ENCODE results near the gene C16orf54. TPM values are rescaled to one million over a fixed set of nuclear protein-coding genes. Genes with fewer than 3 reads are reported as not detected.
"Not testable (repeated sequence)": the region's sequence is repeated elsewhere in the genome, so short reads cannot be mapped to it uniquely, and the experiment has no call there.

Gene C16orf54
- total and polyA plus RNA-seq, 2 of the 4 experiments (the other 2 are of a cell fraction) = not detected

DNA sequence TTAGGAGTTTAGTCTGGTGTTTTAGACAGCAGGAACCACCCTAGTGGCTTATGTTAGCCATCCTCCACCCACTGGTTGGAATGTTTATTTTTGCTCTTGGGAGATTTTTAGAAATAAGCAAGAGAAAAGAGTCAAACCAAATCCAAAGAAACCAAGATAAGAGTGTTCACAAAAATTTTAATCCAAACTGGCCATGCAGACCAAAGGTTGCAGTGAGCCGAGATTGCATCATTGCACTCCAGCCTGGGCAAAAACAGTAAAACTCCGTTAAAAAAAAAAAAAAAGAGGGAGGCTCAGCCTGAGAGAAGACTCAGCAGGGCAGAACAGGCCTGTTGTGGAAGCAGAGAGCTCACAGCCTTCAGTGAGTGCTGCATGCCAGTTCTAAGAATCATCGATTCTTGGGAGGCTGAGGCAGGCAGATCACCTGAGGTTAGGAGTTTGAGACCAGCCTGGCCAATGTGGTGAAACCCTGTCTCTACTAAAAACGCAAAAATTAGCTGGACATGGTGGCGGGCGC is 12.2 kb upstream of the C16orf54 start:
- Histone ChIP-seq H3K79me1 (ENCODE audit: low read depth in 1 of 2, low read length in 2 of 2) (no peaks in the 10 kb centered on the region), H2BK120ac (ENCODE audit: low read depth, low read length) (no peak overlapping the region), H3K4ac (ENCODE audit: low read depth, low read length) (peak overlapping the region; percentile 4; the same call in 1 of the 2 replicates), H3K27me3 (ENCODE audit: control insufficient read depth, insufficient read depth, low read length) (peaks cover 1% of the 10 kb centered on the region), H3K18ac (ENCODE audit: low read depth, low read length) (no peak overlapping the region), H2AFZ (replicated peaks; ENCODE audit: low read length, poor library complexity) (no peak overlapping the region), H3K36me3 (ENCODE audit: control insufficient read depth, insufficient read depth, low read length) (no peaks in the 10 kb centered on the region), H3K14ac (replicated peaks; ENCODE audit: low read depth, low read length) (no peak overlapping the region), H3K9me1 (ENCODE audit: insufficient read depth, low read length) (no peaks in the 10 kb centered on the region), H3K56ac (ENCODE audit: extremely low read depth, insufficient read depth, low read length) (no peak overlapping the region), H3K9ac (ENCODE audit: low read depth, low read length) (no peak overlapping the region), H3K4me1 (ENCODE audit: control insufficient read depth, insufficient read depth, low read length) (no peaks in the 10 kb centered on the region; the same call in 1 of the 2 replicates), H3K27ac (ENCODE audit: insufficient read depth, low read length) (peak overlapping the region; percentile 23; the same call in 1 of the 2 replicates), H3K4me2 (ENCODE audit: low read depth, low read length) (no peak overlapping the region), H4K91ac (ENCODE audit: insufficient read depth, low read depth, low read length) (no peak overlapping the region), H4K8ac (ENCODE audit: low read depth in 2 of 2, low read length in 2 of 2) (peak overlapping the region in 1 of 2 experiments; percentile 20; a peak in 1 of 4 replicates), H3K23ac (ENCODE audit: low read depth, low read length) (no peak overlapping the region), H2BK15ac (ENCODE audit: low read depth, low read length) (no peak overlapping the region), H4K5ac (ENCODE audit: low read depth, low read length) (no peak overlapping the region; the same call in 1 of the 2 replicates), H2BK20ac (ENCODE audit: low read depth, low read length) (no peak overlapping the region), H4K20me1 (ENCODE audit: insufficient read depth, low read length) (no peaks in the 10 kb centered on the region), H2AK5ac (ENCODE audit: low read depth, low read length) (no peak overlapping the region), H2AK9ac (replicated peaks; ENCODE audit: low read depth, low read length, poor library complexity) (no peak overlapping the region), H3K4me3 (ENCODE audit: insufficient read depth, low read depth, low read length) (no peak overlapping the region), H2BK5ac (ENCODE audit: low read depth, low read length, poor library complexity, severe bottlenecking) (no peak overlapping the region), H3K9me3 (ENCODE audit: control insufficient read depth, insufficient read depth, low read length) (no peaks in the 10 kb centered on the region)
- WGBS, 2 experiments (ENCODE audit: extremely low coverage in 2 of 2, insufficient read length in 1 of 2) = 50% methylated on average over 2 of the region's 6 CpGs; no CpG with 5 or more reads in 1 of the 2 experiments
- ChIA-PET POLR2A (ENCODE audit: unreplicated experiment) (no interaction called here), CTCF (interaction anchor here (0.6 to 1.1 kb wide), 3 partner anchors 28 to 84 kb away, joined by 3 to 8 read pairs (median 3); no protein-coding TSS in a partner anchor)
- intact Hi-C loops (cut with micrococcal nuclease) (no loop called here), dilution Hi-C loops (cut with HindIII; ENCODE audit: low sequenced_read_pairs, unreplicated experiment) (no loop called here), in situ Hi-C loops (cut with MboI; ENCODE audit: low sequenced_read_pairs) (no loop called here)
- ATAC-seq (ENCODE audit: low read depth) = peak; percentile 89
- BruUV-seq (replicated peaks) = no TSS peak
- peak; percentile 77 for DNase-seq
- TF ChIP-seq CTCF (conservative IDR thresholded peaks at IDR 0.05; ENCODE audit: low read depth, low read length) (peak; percentile 38), CEBPB (IDR thresholded peaks at IDR 0.05; ENCODE audit: low read depth, low read length) (peak; percentile 94), ELK1 (IDR thresholded peaks at IDR 0.05; ENCODE audit: borderline replicate concordance, low read depth, low read length) (no peak)

- H4K20me1 ChIP-seq (ENCODE audit: insufficient read depth, low read length); BruUV-seq (replicated peaks); H3K23ac ChIP-seq (ENCODE audit: low read depth, low read length); H2AK5ac ChIP-seq (ENCODE audit: low read depth, low read length); H2BK120ac ChIP-seq (ENCODE audit: low read depth, low read length); H3K27ac ChIP-seq (ENCODE audit: insufficient read depth, low read length); H2BK5ac ChIP-seq (ENCODE audit: low read depth, low read length, poor library complexity, severe bottlenecking); H3K9me3 ChIP-seq (ENCODE audit: control insufficient read depth, insufficient read depth, low read length); ATAC-seq (ENCODE audit: low read depth); H2BK20ac ChIP-seq (ENCODE audit: low read depth, low read length); in situ Hi-C loops (cut with MboI; ENCODE audit: low sequenced_read_pairs); H3K4me1 ChIP-seq (ENCODE audit: control insufficient read depth, insufficient read depth, low read length); POLR2A ChIA-PET (ENCODE audit: unreplicated experiment); H3K9me1 ChIP-seq (ENCODE audit: insufficient read depth, low read length); intact Hi-C loops (cut with micrococcal nuclease); H2AK9ac ChIP-seq (replicated peaks; ENCODE audit: low read depth, low read length, poor library complexity); dilution Hi-C loops (cut with HindIII; ENCODE audit: low sequenced_read_pairs, unreplicated experiment); DNase-seq; H3K4me2 ChIP-seq (ENCODE audit: low read depth, low read length); H4K8ac ChIP-seq (ENCODE audit: low read depth in 2 of 2, low read length in 2 of 2); H4K5ac ChIP-seq (ENCODE audit: low read depth, low read length); H2BK15ac ChIP-seq (ENCODE audit: low read depth, low read length); H3K9ac ChIP-seq (ENCODE audit: low read depth, low read length); H3K14ac ChIP-seq (replicated peaks; ENCODE audit: low read depth, low read length); H2AFZ ChIP-seq (replicated peaks; ENCODE audit: low read length, poor library complexity); H3K4me3 ChIP-seq (ENCODE audit: insufficient read depth, low read depth, low read length); H3K27me3 ChIP-seq (ENCODE audit: control insufficient read depth, insufficient read depth, low read length); H3K79me1 ChIP-seq (ENCODE audit: low read depth in 1 of 2, low read length in 2 of 2); H3K56ac ChIP-seq (ENCODE audit: extremely low read depth, insufficient read depth, low read length); H3K36me3 ChIP-seq (ENCODE audit: control insufficient read depth, insufficient read depth, low read length); H3K18ac ChIP-seq (ENCODE audit: low read depth, low read length); H4K91ac ChIP-seq (ENCODE audit: insufficient read depth, low read depth, low read length); H3K4ac ChIP-seq (ENCODE audit: low read depth, low read length): not testable (repeated sequence)
- WGBS, 2 experiments (ENCODE audit: extremely low coverage in 2 of 2, insufficient read length in 1 of 2) = 90% methylated on average over 2 of the region's 8 CpGs; no CpG with 5 or more reads in 1 of the 2 experiments
- CTCF ChIA-PET = interaction anchor here (0.6 to 1.1 kb wide), 3 partner anchors 25 to 274 kb away, joined by 3 to 4 read pairs (median 3); partner anchors contain the start of gene TLCD3B
Measured at GRCh38 chr16:29757086-29757485, 11.3 kb upstream of the C16orf54 start.

All from IMR-90 (cell line).